NCI-H1436 (cell line): ENCODE measurements around the gene SMARCD1.
"Not testable (repeated sequence)": the region's sequence is repeated elsewhere in the genome, so short reads cannot be mapped to it uniquely, and the experiment has no call there.

Experiments used
- DNase-seq: peaks from one replicate; lab custom pipeline; 2025; lab: John Stamatoyannopoulos, UW

Gene SMARCD1

DNA sequence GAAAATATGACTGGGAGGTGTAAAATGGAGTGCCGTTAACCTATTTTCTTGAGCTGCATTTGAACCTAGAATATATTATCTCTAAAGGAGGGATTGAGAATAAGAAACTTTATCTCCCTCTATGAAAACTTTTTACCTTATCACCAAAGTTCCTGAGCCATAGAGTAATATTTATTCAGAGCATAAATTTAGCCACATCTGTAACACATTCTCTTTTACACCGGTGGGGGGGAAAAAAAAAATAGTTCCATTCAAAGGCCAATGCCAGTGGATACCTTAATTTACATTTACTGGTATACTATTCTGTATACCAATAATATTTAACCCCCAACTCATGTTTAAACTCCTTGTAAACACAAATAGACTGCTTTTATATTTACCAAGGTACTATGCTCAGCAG is 60.3 kb downstream of the SMARCD1 start:
- DNase-seq, result no peak

DNA sequence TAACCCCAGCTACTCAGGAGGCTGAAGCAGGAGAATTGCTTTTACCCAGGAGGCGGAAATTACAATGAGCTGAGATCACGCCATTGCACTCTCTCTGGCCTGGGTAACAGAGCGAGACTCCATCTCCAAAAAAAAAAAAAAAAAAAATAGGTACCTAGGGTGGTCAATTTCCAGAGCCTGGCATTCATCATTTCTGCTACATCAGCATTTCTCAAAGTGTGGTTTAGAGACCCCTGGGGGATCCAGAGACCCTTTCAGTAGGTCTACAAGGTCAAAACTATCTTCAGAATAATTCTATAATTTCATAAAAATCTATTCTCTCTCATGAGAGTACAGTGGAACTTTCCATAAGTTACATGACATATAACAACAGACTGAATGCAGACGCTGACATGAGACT is 62.1 kb downstream of the SMARCD1 start:
- DNase-seq, result no peak

DNA sequence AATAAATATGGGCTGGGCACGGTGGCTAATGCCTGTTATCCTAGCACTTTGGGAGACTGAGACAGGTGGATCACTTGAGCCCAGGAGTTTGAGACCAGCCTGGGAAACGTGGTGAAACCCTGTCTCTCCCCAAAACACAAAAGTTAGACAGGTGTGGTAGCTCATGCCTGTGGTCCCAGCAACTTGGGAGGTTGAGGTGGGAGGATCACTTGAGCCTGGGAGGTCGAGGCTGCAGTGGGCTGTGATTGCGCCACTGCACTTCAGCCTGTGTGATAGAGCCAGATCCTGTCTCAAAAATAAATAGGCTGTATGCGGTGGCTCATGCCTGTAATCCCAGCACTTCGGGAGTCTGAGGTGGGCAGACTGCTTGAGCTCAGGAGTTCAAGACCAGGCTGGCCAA is 62.9 kb downstream of the SMARCD1 start:
- DNase-seq, result not testable (repeated sequence)

GRCh38 chr12:50149311-50149710 is 64.2 kb downstream of the SMARCD1 start:
- no peak for DNase-seq
